HepG2 (cell line): ENCODE data around the gene ANKS4B. TPM values are rescaled to one million over a fixed set of nuclear protein-coding genes. Genes with fewer than 3 reads are reported as not detected.
A peak's percentile ranks its signal among the peaks of the same experiment; 100 is the strongest.

Source experiments
- AHDC1 ChIP-seq: sonication (generic); formaldehyde crosslinking; IDR thresholded peaks from 2 replicates; pipeline ENCODE4 v1.5.1; 2020; ENCODE audit warnings: mild to moderate bottlenecking, missing genetic modification reagents, borderline replicate concordance
- CREB3 ChIP-seq: sonication (generic); formaldehyde crosslinking; IDR thresholded peaks from 2 replicates; pipeline ENCODE4 v1.5.0; 2020; ENCODE audit warnings: missing genetic modification reagents
- GATAD2A ChIP-seq: IDR thresholded peaks from 2 replicates; pipeline ENCODE4 v1.6.1; 2016
- HNF4G ChIP-seq, 2 experiments: sonication (generic) in 1 of 2; formaldehyde crosslinking in 1 of 2; IDR thresholded peaks; 2 replicates each; pipeline versions ENCODE4 v1.4.0 to v1.6.1; 2011 to 2020; ENCODE audit warnings: borderline replicate concordance in 2 of 2, low read depth in 2 of 2, mild to moderate bottlenecking in 2 of 2, low read length in 1 of 2, missing genetic modification reagents in 1 of 2, moderate library complexity in 1 of 2
- LCORL ChIP-seq, 2 experiments: fragments of 450-650 bp in 1 of 2; sonication (generic) in 1 of 2; formaldehyde crosslinking in 1 of 2; IDR thresholded peaks; 2 replicates each; pipeline versions ENCODE4 v1.5.0 to v1.6.1; 2017 to 2020; ENCODE audit warnings: antibody characterized with exemption in 1 of 2, missing genetic modification reagents in 1 of 2
- MEF2D ChIP-seq: sonication (generic); formaldehyde crosslinking; IDR thresholded peaks from 2 replicates; pipeline ENCODE4 v1.5.1; 2020; ENCODE audit warnings: mild to moderate bottlenecking, missing genetic modification reagents
- MEIS1 ChIP-seq: sonication (generic); formaldehyde crosslinking; IDR thresholded peaks from 2 replicates; pipeline ENCODE4 v1.9.0; 2021; ENCODE audit warnings: mild to moderate bottlenecking, missing genetic modification reagents, moderate library complexity, borderline replicate concordance
- MLLT10 ChIP-seq: sonication (generic); formaldehyde crosslinking; IDR thresholded peaks from 2 replicates; pipeline ENCODE4 v1.4.0; 2020; ENCODE audit warnings: missing genetic modification reagents
- TFDP1 ChIP-seq: IDR thresholded peaks from 2 replicates; pipeline ENCODE4 v1.6.1; 2016; ENCODE audit warnings: missing compliant biosample characterization, missing genetic modification reagents, borderline replicate concordance
- ZMYM3 ChIP-seq: sonication (generic); formaldehyde crosslinking; IDR thresholded peaks from 2 replicates; pipeline ENCODE4 v1.5.1; 2020; ENCODE audit warnings: mild to moderate bottlenecking, missing genetic modification reagents
- ZNF230 ChIP-seq: sonication (generic); formaldehyde crosslinking; IDR thresholded peaks from 2 replicates; pipeline ENCODE4 v1.4.0; 2020; ENCODE audit warnings: mild to moderate bottlenecking, missing genetic modification reagents
- ZNF710 ChIP-seq: sonication (generic); formaldehyde crosslinking; IDR thresholded peaks from 2 replicates; pipeline ENCODE4 v1.5.0; 2020; ENCODE audit warnings: mild to moderate bottlenecking, missing genetic modification reagents, borderline replicate concordance
- ZNF816 ChIP-seq: sonication (generic); formaldehyde crosslinking; IDR thresholded peaks from 2 replicates; pipeline ENCODE4 v1.8.0; 2022; ENCODE audit warnings: missing genetic modification reagents, mild to moderate bottlenecking, borderline replicate concordance
- polyA plus RNA-seq, 8 experiments: library from polyadenylated mRNA; depleted of rRNA in 3 of 8; stranded (reverse) in 7 of 8; unstranded in 1 of 8; fragments of >200 nt; fragmentation: Illumina TruSeq in 4 of 8; extraction: Trizol in 4 of 8; gene quantifications; 2 replicates each; pipeline versions ENCODE4 v1.2.1 to v1.2.3, GENCODE V29; 2011 to 2016; ENCODE audit warnings: low read depth in 4 of 8, missing spikeins in 1 of 8, mixed read lengths in 1 of 8; ENCODE audit not compliant: insufficient read depth in 1 of 8
- total RNA-seq, 5 experiments: library from RNA; depleted of rRNA; stranded (reverse); fragments of >200 nt; fragmentation: Illumina TruSeq; extraction: Trizol; gene quantifications; 2 replicates each; pipeline ENCODE4 v1.2.3, GENCODE V29; 2016; ENCODE audit warnings: low read depth in 1 of 5

The ANKS4B gene
- total and polyA plus RNA-seq, 2 of the 13 experiments (the other 11 are each of a cell fraction or from before 2014, with no cell fraction given) = 6.5 to 30.0 TPM

GRCh38 chr16:21264571-21265036, 31.1 kb downstream of the ANKS4B start (continued):
- TF ChIP-seq LCORL (IDR thresholded peaks at IDR 0.05) (no peak), LCORL (CRISPR knock-in tag; IDR thresholded peaks at IDR 0.05) (peak; percentile 37; the same call in 1 of the 2 replicates), ZMYM3 (CRISPR knock-in tag) (0 out of 2 replicates have a peak, but pooled peaks have one; percentile 28), MLLT10 (CRISPR knock-in tag) (no peak), HNF4G (IDR thresholded peaks at IDR 0.05; ENCODE audit: borderline replicate concordance, low read depth, low read length) (peak; percentile 28; the same call in 1 of the 2 replicates), HNF4G (CRISPR knock-in tag; IDR thresholded peaks at IDR 0.05; ENCODE audit: borderline replicate concordance, low read depth) (no peak), CREB3 (no peak), GATAD2A (CRISPR knock-in tag) (0 out of 2 replicates have a peak, but pooled peaks have one; percentile 34), MEIS1 (CRISPR knock-in tag) (peak; percentile 87; the same call in 1 of the 2 replicates), TFDP1 (CRISPR knock-in tag) (no peak), ZNF816 (CRISPR knock-in tag) (0 out of 2 replicates have a peak, but pooled peaks have one; percentile 12), ZNF710 (CRISPR knock-in tag) (no peak), ZNF230 (CRISPR knock-in tag) (0 out of 2 replicates have a peak, but pooled peaks have one; percentile 36), AHDC1 (CRISPR knock-in tag) (0 out of 2 replicates have a peak, but pooled peaks have one; percentile 16), MEF2D (no peak)
